NCI-H524 treated with DMSO at 0.1 percent for 48 hours (cell line): Measurements from ENCODE around the gene MYCL.
"Not testable (repeated sequence)": the region's sequence is repeated elsewhere in the genome, so short reads cannot be mapped to it uniquely, and the experiment has no call there.

Experiments
- DNase-seq: peaks from one replicate; lab custom pipeline; 2025; lab: John Stamatoyannopoulos, UW

Gene MYCL

DNA sequence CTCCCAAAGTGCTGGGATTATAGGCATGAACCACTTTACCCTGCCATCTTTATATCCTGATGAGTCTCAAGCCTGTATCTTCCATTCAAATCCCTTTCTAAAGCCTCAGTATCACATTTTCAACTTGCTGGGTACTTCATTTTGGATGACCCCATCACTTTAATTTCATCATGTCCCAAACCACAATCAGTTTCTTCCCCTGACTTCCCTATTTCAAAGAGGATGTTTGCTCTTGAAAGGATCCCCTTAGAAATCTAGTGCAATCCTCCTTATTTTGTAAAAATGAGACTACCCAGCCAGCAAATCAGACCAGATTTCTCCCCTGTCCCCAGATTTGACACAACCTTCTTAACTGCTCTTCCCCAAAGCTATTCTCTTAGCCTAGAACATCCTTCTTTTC is 11.4 kb downstream of the MYCL start:
- no peak for DNase-seq

GRCh38 chr1:39886757-39887231 is 14.9 kb downstream of the MYCL start:
- peak; percentile 4 for DNase-seq

DNA sequence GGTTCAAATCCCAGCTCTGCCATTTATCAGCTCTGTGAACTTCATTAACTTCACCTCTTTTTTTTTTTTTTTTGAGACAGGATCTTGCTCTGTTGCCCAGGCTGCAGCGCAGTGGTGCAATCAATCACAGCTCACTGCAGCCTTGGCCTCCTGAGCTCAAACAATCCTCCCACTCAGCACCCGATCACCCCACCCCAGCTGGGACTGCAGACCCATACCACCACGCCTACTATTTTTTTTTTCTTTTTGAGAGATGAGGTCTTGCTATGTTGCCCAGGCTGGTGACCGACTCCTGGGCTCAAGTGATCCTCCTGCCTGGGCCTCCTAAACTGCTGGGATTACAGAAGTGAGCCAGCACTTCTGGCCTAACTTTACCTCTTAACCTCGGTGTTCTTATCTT is 16.2 kb downstream of the MYCL start:
- DNase-seq: no peak

- no peak for DNase-seq
These were observed 19.6 kb downstream of the MYCL start for GRCh38 chr1:39882152-39882551.

DNA sequence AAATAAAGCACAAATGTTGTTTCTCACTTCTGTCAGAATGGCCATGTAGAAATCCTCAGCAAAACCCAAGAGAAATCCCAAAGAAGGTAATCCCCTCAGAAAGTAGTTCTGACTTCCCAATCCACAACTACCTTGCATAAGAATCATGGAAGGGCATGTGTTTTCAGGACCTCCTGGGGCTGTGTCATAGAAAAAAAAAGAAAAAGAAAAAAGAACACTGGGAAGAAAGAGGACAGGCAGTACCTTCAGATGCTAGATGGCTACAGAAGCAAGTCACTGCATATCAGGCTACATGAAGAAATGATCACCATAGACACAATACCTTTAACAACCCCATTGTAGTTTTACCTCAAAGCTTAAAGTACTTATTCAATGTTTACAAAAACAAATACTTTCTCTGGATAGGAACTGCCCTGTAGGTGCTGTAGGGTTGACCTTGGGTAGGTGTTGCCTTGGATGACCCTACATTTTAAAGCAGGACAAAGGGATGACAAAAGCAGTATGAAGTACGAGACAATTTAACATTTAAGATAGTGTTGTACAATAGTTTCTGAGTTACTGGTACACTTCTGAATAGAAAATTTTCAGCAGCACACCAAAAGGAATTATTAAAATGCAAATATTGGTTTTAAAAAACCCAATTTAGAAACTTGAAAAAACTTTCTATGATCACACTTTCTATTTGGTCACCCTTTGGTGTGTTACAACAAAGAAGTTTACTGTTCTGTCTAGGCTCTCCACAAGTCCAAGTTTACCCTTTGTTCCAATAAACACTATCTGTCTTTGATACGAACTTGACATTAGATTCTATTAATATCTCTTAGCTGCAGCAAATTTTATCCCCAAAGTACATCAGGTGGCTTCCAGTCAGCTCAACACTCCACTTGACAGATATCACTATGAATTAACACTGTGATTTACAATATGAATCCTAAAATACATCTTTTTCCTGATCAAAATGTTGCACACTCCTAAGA is 23.4 kb downstream of the MYCL start:
- no peak for DNase-seq

- DNase-seq: no peak
These were observed 24.4 kb downstream of the MYCL start for GRCh38 chr1:39877231-39877778.

- DNase-seq: no peak
These were observed 25.6 kb downstream of the MYCL start for GRCh38 chr1:39876144-39876543.

DNA sequence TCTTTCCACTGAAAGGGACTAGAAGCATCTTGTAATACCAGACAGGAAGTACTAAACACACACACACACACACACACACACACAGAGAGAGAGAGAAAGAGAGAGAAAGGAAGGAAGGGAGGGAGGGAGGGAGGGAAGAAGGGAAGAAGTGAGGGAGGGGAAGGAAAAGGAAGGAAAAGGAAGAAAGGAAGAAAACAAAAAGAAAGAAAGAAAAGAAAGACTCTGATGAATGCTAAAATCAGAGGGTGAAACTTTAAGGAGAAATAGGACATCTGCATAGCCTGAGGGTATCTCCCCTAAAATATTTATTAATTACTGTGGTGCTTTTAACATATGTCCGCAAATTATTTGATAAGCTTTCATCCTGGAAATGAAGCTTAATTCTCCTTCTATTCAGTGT is 29.0 kb downstream of the MYCL start:
- DNase-seq: no peak

GRCh38 chr1:39871796-39872195 is 29.9 kb downstream of the MYCL start:
- no peak for DNase-seq

GRCh38 chr1:39871043-39871442 is 30.7 kb downstream of the MYCL start:
- not testable (repeated sequence) for DNase-seq

- DNase-seq: not testable (repeated sequence)
These were observed 32.1 kb downstream of the MYCL start for GRCh38 chr1:39869538-39870112.

GRCh38 chr1:39866767-39867166 is 35.0 kb downstream of the MYCL start:
- DNase-seq: no peak

GRCh38 chr1:39865762-39866161 is 36.0 kb downstream of the MYCL start:
- no peak for DNase-seq

DNA sequence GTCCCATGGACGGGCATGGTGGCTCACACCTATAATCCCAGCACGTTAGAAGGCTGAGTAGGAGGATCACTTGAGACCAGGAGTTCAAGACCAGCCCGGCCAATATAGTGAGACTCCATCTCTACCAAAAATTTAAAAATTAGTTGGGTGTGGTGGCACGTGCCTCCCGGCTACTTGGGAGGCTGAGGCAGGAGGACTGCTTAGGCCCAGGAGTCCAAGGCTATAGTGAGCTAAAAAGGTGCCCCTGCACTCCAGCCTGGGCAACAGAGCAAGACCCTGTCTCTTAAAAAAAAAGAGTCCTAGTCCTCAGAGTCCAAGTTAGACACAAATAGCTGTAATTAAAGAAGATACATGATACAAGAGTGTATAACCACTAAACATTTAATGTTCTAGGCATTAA is 38.5 kb downstream of the MYCL start:
- no peak for DNase-seq

GRCh38 chr1:39861003-39861402 is 40.7 kb downstream of the MYCL start:
- no peak for DNase-seq

DNA sequence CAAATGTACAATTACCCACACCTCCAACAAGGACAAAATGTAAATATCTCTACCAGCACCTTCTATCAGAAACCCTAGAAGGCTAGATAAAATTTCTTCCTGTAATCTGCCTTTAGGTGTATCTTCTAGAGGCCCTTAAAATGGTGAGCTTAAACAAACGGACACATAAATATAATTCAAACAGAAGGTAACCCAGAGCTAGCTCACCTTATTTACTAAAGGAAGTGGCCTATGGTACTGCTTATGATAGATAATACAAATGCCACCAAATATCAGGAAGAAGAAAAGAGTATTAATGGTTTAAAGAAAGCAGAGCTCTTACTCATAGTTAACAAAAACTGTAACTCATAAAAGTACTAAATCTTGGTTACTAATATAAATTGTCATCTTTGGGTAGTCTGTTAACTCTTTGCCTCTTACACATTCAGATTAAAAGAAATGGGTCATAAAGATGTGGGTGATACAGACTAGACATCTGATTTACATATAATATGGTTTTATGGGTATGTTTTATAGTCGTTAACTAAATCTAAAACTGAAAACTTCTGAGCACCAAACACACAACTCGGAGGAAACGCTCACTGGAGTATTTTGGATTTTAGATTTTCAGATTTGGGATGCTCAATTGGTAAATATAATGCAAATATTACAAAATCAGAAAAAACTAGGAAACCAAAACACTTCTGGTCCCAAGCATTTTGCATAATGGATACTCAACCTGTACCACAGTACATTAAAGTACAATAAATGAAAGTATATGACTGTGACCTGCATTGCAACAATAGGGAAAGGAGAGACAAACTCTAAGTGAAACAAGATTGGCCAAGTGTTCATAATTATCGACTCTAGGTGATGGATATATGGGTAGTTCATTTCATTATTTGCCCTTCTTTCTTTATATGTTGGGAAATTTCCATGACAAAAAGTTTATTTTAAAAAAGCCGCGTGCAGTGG is 41.6 kb downstream of the MYCL start:
- no peak for DNase-seq

GRCh38 chr1:39858315-39858714 is 43.4 kb downstream of the MYCL start:
- DNase-seq: no peak

DNA sequence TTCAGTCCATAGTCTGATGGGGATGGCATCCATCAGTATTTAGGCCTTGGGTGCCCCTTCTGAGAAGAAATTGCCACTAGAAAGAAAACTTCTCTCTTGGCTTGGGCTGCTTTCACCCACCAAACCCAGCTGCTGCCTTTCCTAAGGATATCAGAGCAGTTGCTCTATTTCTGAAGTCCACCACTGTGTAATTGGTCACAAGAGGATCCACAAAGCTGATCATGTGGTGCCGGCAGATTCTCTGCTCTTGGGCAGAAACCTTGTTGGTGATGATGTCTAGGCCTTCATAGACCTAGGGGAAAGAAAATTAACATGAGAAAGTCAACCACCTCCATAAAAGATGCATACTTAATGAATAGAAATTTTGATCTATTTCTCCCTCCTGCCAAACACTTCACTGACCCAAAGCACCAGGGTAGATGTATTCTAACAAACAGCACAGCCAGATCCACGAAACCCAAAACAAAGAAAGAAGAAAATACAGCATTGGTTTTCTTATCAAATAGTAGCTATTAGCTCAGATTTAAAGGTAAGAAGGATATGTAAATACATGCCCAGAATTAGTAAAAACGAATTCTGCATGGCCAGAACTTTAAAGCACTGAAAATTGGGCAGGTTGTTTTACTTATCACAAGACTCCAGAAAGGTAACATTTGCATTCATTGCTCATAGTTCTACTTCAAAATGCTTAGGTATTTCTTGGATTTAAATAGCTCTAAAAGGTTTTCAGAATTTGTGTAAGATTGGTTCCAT is 44.4 kb downstream of the MYCL start:
- DNase-seq: no peak

DNA sequence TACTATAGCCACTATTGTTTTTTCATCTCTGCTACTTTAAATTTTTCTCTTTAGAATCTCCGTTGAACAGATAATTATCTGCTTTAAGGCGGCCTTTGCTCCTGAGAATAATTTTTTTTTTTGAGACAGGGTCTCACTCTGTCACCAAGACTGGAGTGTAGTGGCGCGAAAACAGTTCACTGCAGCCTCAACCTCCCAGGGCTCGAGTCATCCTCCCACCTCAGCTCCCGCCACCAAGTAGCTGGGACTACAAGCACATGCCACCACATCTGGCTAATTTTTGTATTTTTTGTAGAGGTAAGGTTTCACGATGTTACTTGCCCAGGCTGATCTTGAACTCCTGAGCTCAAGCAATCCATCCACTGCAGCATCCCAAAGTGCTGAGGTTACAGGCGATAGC is 47.0 kb downstream of the MYCL start:
- no peak for DNase-seq

DNA sequence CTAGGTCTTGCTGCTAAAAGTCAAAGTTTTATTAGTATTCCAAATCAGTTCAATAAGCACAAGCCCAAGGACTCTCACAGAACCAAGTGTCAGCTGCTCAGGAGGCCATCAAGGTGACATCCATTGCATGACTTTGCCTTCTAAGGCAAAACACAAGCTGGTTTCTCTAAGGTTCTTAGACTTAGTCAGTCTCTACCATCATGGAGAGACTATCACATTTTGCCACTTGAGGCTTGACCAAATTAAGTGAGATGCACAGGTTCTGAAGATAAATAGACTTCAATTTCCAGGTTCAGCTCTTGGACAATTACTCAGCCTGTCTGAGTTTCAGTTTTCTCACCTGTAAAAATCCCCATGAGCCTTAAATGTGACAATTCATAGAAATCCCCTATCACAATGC is 47.4 kb downstream of the MYCL start:
- no peak for DNase-seq

DNA sequence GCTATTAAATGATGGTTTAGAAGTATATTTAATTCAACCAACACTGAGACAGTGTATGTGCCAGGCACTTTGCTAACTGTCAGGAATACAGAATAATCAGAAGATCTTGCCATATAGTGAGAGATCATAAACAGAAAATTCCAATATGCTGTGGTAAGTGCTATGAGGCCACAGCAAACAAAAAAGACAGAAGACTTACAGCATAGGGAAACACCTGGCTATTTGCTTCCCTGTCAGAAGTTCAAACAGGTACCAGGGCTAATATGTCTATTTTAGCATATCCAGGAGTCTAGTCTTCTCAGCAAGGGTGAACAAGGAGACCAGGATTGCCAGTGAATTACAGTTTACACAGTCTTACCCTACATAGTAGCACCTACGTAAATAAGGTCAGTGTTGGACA is 48.8 kb downstream of the MYCL start:
- DNase-seq: no peak
